CD14-positive monocyte (primary cell): Measurements from ENCODE around the gene SNX20. TPM values are rescaled to one million over a fixed set of nuclear protein-coding genes. Genes with fewer than 3 reads are reported as not detected.

Experiments used
- DNase-seq, 3 donors: peaks; one replicate each; pipeline ENCODE4 v3.0.0-alpha.2; 2011 to 2022
- H2AFZ ChIP-seq: 2 replicates; pipeline ENCODE4 v1.6.0; 2012; ENCODE audit warnings: mild to moderate bottlenecking, low read depth, low read length, inconsistent platforms; ENCODE audit not compliant: insufficient read depth, poor library complexity, severe bottlenecking
- H3K27ac ChIP-seq, 2 donors: 1 replicate in 1 of 2; 2 replicates in 1 of 2; pipeline ENCODE4 v1.5.1; 2012 to 2013; ENCODE audit warnings: low read length in 2 of 2, control low read depth in 1 of 2, inconsistent platforms in 1 of 2, low read depth in 1 of 2, mild to moderate bottlenecking in 1 of 2
- H3K27me3 ChIP-seq, 2 donors: one replicate each; pipeline versions ENCODE4 v1.6.0 to v1.6.1; 2011 to 2013; ENCODE audit warnings: low read length in 2 of 2; ENCODE audit not compliant: control insufficient read depth in 2 of 2, insufficient read depth in 2 of 2
- H3K36me3 ChIP-seq, 2 donors: replicated peaks in 1 of 2; 1 replicate in 1 of 2; 2 replicates in 1 of 2; pipeline versions ENCODE4 v1.5.1 to v1.6.1; 2012 to 2013; ENCODE audit warnings: low read length in 2 of 2, control low read depth in 1 of 2, inconsistent platforms in 1 of 2, mild to moderate bottlenecking in 1 of 2; ENCODE audit not compliant: insufficient read depth in 2 of 2, control insufficient read depth in 1 of 2
- H3K4me1 ChIP-seq, 2 donors: 1 replicate in 1 of 2; 2 replicates in 1 of 2; pipeline versions ENCODE4 v1.5.1 to v1.6.1; 2012 to 2013; ENCODE audit warnings: low read length in 2 of 2, control low read depth in 1 of 2, inconsistent platforms in 1 of 2, mild to moderate bottlenecking in 1 of 2, moderate library complexity in 1 of 2; ENCODE audit not compliant: insufficient read depth in 2 of 2, control insufficient read depth in 1 of 2
- H3K4me2 ChIP-seq: replicated peaks from 2 replicates; pipeline ENCODE3; 2012; ENCODE audit warnings: low read length, moderate library complexity, mild to moderate bottlenecking; ENCODE audit not compliant: poor library complexity, severe bottlenecking; ENCODE audit errors: extremely low read depth
- H3K4me3 ChIP-seq, 3 experiments: fragments of 200-600 bp in 1 of 3; sonication (generic) in 1 of 3; replicated peaks in 1 of 3; 1 replicate in 2 of 3; 2 replicates in 1 of 3; pipeline ENCODE4 v1.5.1; 2011 to 2013; ENCODE audit warnings: low read length in 3 of 3, mild to moderate bottlenecking in 3 of 3, control low read depth in 2 of 3, low read depth in 2 of 3, inconsistent platforms in 1 of 3, moderate library complexity in 1 of 3
- H3K79me2 ChIP-seq: 2 replicates; pipeline ENCODE4 v1.6.0; 2012; ENCODE audit warnings: mild to moderate bottlenecking, control low read depth, inconsistent platforms, low read length, moderate library complexity; ENCODE audit not compliant: insufficient read depth
- H3K9ac ChIP-seq: 2 replicates; pipeline ENCODE4 v1.6.0; 2017; ENCODE audit warnings: low read length, mild to moderate bottlenecking; ENCODE audit not compliant: insufficient read depth, poor library complexity, severe bottlenecking
- H3K9me3 ChIP-seq, 2 donors: replicated peaks in 1 of 2; 1 replicate in 1 of 2; 2 replicates in 1 of 2; pipeline versions ENCODE4 v1.5.1 to v1.6.1; 2012 to 2013; ENCODE audit warnings: low read length in 2 of 2, control low read depth in 1 of 2; ENCODE audit not compliant: control insufficient read depth in 1 of 2, insufficient read depth in 1 of 2
- H4K20me1 ChIP-seq: 2 replicates; pipeline ENCODE4 v1.6.0; 2012; ENCODE audit warnings: mild to moderate bottlenecking, low read length, control low read depth, moderate library complexity; ENCODE audit not compliant: insufficient read depth
- H3K27ac Mint-ChIP-seq, 7 donors: one replicate each; pipeline ENCODE4 v1.8.0; 2020; ENCODE audit warnings: mild to moderate bottlenecking in 7 of 7, mixed read lengths in 7 of 7, moderate library complexity in 6 of 7, inconsistent platforms in 2 of 7
- H3K27me3 Mint-ChIP-seq, 3 donors: one replicate each; pipeline ENCODE4 v1.8.0; 2021 to 2022; ENCODE audit warnings: low read depth in 3 of 3, mild to moderate bottlenecking in 3 of 3, mixed read lengths in 3 of 3, moderate library complexity in 3 of 3, inconsistent platforms in 1 of 3
- H3K36me3 Mint-ChIP-seq, 2 donors: one replicate each; pipeline ENCODE4 v1.8.0; 2020; ENCODE audit warnings: mixed read lengths in 2 of 2, inconsistent platforms in 1 of 2, mild to moderate bottlenecking in 1 of 2
- H3K4me1 Mint-ChIP-seq: one replicate; pipeline ENCODE4 v1.8.0; 2020; ENCODE audit warnings: mild to moderate bottlenecking, mixed read lengths
- H3K4me3 Mint-ChIP-seq, 2 donors: one replicate each; pipeline ENCODE4 v1.8.0; 2020; ENCODE audit warnings: mild to moderate bottlenecking in 2 of 2, mixed read lengths in 2 of 2, moderate library complexity in 1 of 2
- H3K9me3 Mint-ChIP-seq, 7 donors: one replicate each; pipeline ENCODE4 v1.8.0; 2020 to 2022; ENCODE audit warnings: mixed read lengths in 7 of 7, mild to moderate bottlenecking in 6 of 7, moderate library complexity in 6 of 7, inconsistent platforms in 2 of 7
- WGBS: methylation state at CpG from one replicate; pipeline ENCODE4 v1.1.5; 2013; ENCODE audit warnings: missing lambda C conversion rate; ENCODE audit not compliant: insufficient coverage; 5-methylcytosine and 5-hydroxymethylcytosine counted together
- intact Hi-C, 2 donors: fragments of 100-400 bp; cut with micrococcal nuclease; formaldehyde crosslinking; loops; one replicate each; pipeline versions ENCODE4 v1.15.0 to v1.15.1; 2023
- polyA plus RNA-seq, 3 donors: library from polyadenylated mRNA; depleted of rRNA in 1 of 3; unstranded in 2 of 3; stranded (reverse) in 1 of 3; fragments of 300-500 nt in 2 of 3; fragments of >200 nt in 1 of 3; fragmentation: Illumina TruSeq in 2 of 3; gene quantifications; 1 replicate in 2 of 3; 2 replicates in 1 of 3; pipeline ENCODE4 v1.2.3, GENCODE V29; 2012 to 2021
- TF ChIP-seq, protein P1 (sequence below): fragments of 200-600 bp; IDR thresholded peaks from one replicate; pipeline ENCODE4 v1.8.0; 2022; ENCODE audit warnings: antibody characterized with exemption, mild to moderate bottlenecking

The SNX20 gene
- polyA plus RNA-seq, 3 donors: 51.0 to 83.2 (median 52.0) TPM

DNA sequence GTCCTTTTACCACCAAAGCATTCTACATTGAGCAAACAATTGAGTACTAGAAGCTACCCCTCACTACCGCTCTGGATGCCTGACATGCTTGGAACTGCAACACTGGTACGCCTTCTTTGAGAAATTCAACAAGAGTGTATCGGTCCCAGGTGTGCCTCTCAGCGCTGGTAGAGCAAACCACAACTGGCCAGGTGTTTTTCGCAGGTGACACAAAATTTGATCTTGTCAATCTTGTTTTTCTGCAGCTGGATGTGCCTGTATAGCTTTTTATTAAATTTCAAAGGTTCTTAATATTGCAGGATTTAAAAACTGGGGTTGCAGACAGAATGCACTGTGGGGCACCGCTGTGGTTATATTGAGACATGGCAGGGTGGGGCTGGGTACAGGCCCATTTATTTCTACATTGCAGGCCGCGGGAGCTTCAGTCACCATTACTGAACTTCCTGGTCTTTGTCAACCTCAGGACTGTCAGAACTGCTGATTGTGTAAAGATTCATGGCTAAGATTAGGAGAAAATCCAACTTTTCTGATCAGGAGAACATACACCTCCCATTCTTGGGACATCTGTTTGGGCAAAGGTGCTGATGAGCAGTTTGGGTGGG is 4.5 kb upstream of the SNX20 start:
- TF ChIP-seq, protein P1, sequence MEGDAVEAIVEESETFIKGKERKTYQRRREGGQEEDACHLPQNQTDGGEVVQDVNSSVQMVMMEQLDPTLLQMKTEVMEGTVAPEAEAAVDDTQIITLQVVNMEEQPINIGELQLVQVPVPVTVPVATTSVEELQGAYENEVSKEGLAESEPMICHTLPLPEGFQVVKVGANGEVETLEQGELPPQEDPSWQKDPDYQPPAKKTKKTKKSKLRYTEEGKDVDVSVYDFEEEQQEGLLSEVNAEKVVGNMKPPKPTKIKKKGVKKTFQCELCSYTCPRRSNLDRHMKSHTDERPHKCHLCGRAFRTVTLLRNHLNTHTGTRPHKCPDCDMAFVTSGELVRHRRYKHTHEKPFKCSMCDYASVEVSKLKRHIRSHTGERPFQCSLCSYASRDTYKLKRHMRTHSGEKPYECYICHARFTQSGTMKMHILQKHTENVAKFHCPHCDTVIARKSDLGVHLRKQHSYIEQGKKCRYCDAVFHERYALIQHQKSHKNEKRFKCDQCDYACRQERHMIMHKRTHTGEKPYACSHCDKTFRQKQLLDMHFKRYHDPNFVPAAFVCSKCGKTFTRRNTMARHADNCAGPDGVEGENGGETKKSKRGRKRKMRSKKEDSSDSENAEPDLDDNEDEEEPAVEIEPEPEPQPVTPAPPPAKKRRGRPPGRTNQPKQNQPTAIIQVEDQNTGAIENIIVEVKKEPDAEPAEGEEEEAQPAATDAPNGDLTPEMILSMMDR: no peak
- H3K4me1 Mint-ChIP-seq: peaks cover 88% of the 10 kb centered on the region

DNA sequence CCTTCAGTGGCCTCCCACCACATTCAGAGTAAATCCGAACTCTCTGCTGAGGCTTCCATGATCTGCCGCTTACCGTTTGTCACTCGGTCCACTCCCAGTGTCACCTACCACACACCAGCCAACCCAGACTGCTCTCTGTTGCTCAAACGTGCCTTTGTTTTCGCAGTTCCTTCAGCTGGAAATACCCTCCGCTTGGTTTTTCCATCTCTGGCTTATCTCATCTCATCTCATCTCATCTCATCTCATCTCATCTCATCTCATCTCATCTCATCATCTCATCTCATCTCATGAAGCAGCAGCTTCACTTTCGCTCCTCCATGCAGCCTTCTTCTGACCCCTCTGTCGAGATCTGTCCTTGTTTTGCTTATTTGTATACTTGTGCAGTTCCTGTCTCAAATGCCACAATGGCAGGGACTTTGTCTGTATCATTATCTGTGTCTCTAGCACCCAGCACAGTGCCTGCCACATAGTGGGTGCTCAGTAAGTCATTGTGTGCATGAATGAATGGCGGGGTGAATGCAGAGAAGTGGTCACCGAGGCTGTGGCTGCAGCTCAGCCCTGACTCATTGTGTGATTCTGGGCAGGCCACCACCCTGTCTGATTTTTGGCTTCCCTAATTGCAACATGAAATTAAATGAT is 3.8 kb upstream of the SNX20 start:
- DNase-seq: peak; percentile 92 to 94 (median 93)
- Histone ChIP-seq H3K4me3 (peak overlapping the region in 1 of 3 experiments; percentile 60), H3K36me3 (no peaks in the 10 kb centered on the region), H3K27ac (peak overlapping the region; percentile 93 to 100), H3K4me2 (peak overlapping the region; percentile 55), H4K20me1 (no peaks in the 10 kb centered on the region), H3K79me2 (peaks cover 33% of the 10 kb centered on the region), H3K27me3 (no peaks in the 10 kb centered on the region), H3K9me3 (no peaks in the 10 kb centered on the region), H2AFZ (no peak overlapping the region), H3K4me1 (peaks cover 78 to 86% of the 10 kb centered on the region in 2 donors), H3K9ac (peak overlapping the region; percentile 80)
- Mint-ChIP-seq H3K4me3 (peak overlapping the region; percentile 59 to 83), H3K9me3 (peaks cover 0 to 2% (median 0%) of the 10 kb centered on the region in 7 donors), H3K4me1 (peaks cover 89% of the 10 kb centered on the region), H3K27ac (peak overlapping the region; percentile 96 to 100 (median 99)), H3K36me3 (peaks cover 5 to 7% of the 10 kb centered on the region in 2 donors), H3K27me3 (peaks cover 0 to 6% (median 2%) of the 10 kb centered on the region in 3 donors)
- TF ChIP-seq, protein P1: no peak
- intact Hi-C loops: loop anchor here in 1 of 2 donors (1.0 to 10.0 kb wide), 4 partner anchors 9 to 530 kb away; partner anchors contain the start of genes CYLD and TENT4B
- 30% methylated on average over 8 of the region's 11 CpGs for WGBS

More for the DNA sequence above, 4.5 kb upstream of the SNX20 start:
- Histone ChIP-seq H2AFZ (no peak overlapping the region), H3K36me3 (no peaks in the 10 kb centered on the region), H3K27me3 (no peaks in the 10 kb centered on the region), H3K27ac (peak overlapping the region; percentile 93 to 100), H4K20me1 (no peaks in the 10 kb centered on the region), H3K9me3 (no peaks in the 10 kb centered on the region), H3K4me3 (peak overlapping the region in 2 of 3 experiments; percentile 23 to 60), H3K4me2 (peak overlapping the region; percentile 55), H3K79me2 (peaks cover 26% of the 10 kb centered on the region), H3K4me1 (peaks cover 72 to 79% of the 10 kb centered on the region in 2 donors), H3K9ac (peak overlapping the region; percentile 80)
- peaks cover 0 to 2% (median 0%) of the 10 kb centered on the region in 7 donors for H3K9me3 Mint-ChIP-seq
- peak overlapping the region; percentile 59 to 83 for H3K4me3 Mint-ChIP-seq
- WGBS: 34% methylated on average over 6 of the region's 8 CpGs
- peak; percentile 86 to 94 (median 90) for DNase-seq
- peaks cover 5 to 7% of the 10 kb centered on the region in 2 donors for H3K36me3 Mint-ChIP-seq
- peak overlapping the region; percentile 96 to 100 (median 99) for H3K27ac Mint-ChIP-seq
- intact Hi-C loops: loop anchor here in 1 of 2 donors (1.0 to 10.0 kb wide), 3 partner anchors 9 to 531 kb away; partner anchors contain the start of gene TENT4B
- H3K27me3 Mint-ChIP-seq: peaks cover 0 to 6% (median 2%) of the 10 kb centered on the region in 3 donors
